ENCODE data around the gene EPM2A.

Gene EPM2A

GRCh38 chr6:145681965-145682364, 53.4 kb downstream of the EPM2A start:
- in situ Hi-C loops (cut with MboI; ENCODE audit: low sequenced_read_pairs) = no loop called here

GRCh38 chr6:145673504-145673903, 61.8 kb downstream of the EPM2A start:
- in situ Hi-C loops (cut with MboI; ENCODE audit: low sequenced_read_pairs) = no loop called here

- in situ Hi-C loops (cut with MboI; ENCODE audit: low sequenced_read_pairs) = no loop called here
These were observed 65.0 kb downstream of the EPM2A start for GRCh38 chr6:145670311-145670710.

GRCh38 chr6:145669627-145670034, 65.7 kb downstream of the EPM2A start:
- in situ Hi-C loops (cut with MboI; ENCODE audit: low sequenced_read_pairs) = no loop called here

- in situ Hi-C loops (cut with MboI; ENCODE audit: low sequenced_read_pairs) = no loop called here
These were observed 66.5 kb downstream of the EPM2A start for GRCh38 chr6:145668844-145669243.

- in situ Hi-C loops (cut with MboI; ENCODE audit: low sequenced_read_pairs) = no loop called here
These were observed 74.6 kb downstream of the EPM2A start for GRCh38 chr6:145660676-145661075.

- in situ Hi-C loops (cut with MboI; ENCODE audit: low sequenced_read_pairs) = no loop called here
These were observed 79.2 kb downstream of the EPM2A start for GRCh38 chr6:145656128-145656527.

GRCh38 chr6:145652572-145652971, 82.7 kb downstream of the EPM2A start:
- in situ Hi-C loops (cut with MboI; ENCODE audit: low sequenced_read_pairs) = no loop called here

GRCh38 chr6:145651988-145652387, 83.3 kb downstream of the EPM2A start:
- in situ Hi-C loops (cut with MboI; ENCODE audit: low sequenced_read_pairs) = no loop called here

GRCh38 chr6:145648149-145648548, 87.2 kb downstream of the EPM2A start:
- in situ Hi-C loops (cut with MboI; ENCODE audit: low sequenced_read_pairs) = loop anchor here (25.0 kb wide), 1 partner anchor 1061 kb away; no protein-coding TSS in a partner anchor

GRCh38 chr6:145647602-145648001, 87.7 kb downstream of the EPM2A start:
- in situ Hi-C loops (cut with MboI; ENCODE audit: low sequenced_read_pairs) = loop anchor here (25.0 kb wide), 1 partner anchor 1060 kb away; no protein-coding TSS in a partner anchor

- in situ Hi-C loops (cut with MboI; ENCODE audit: low sequenced_read_pairs) = loop anchor here (25.0 kb wide), 1 partner anchor 1056 kb away; no protein-coding TSS in a partner anchor
These were observed 91.6 kb downstream of the EPM2A start for GRCh38 chr6:145643760-145644159.

GRCh38 chr6:145633981-145634627, 101.2 kb downstream of the EPM2A start:
- in situ Hi-C loops (cut with MboI; ENCODE audit: low sequenced_read_pairs) = loop anchor here (25.0 kb wide), 1 partner anchor 1047 kb away; no protein-coding TSS in a partner anchor

- in situ Hi-C loops (cut with MboI; ENCODE audit: low sequenced_read_pairs) = loop anchor here (25.0 kb wide), 1 partner anchor 1046 kb away; no protein-coding TSS in a partner anchor
These were observed 102.3 kb downstream of the EPM2A start for GRCh38 chr6:145632971-145633370.

- in situ Hi-C loops (cut with MboI; ENCODE audit: low sequenced_read_pairs) = loop anchor here (25.0 kb wide), 1 partner anchor 1044 kb away; no protein-coding TSS in a partner anchor
These were observed 103.9 kb downstream of the EPM2A start for GRCh38 chr6:145631374-145631773.

GRCh38 chr6:145630598-145630997, 104.7 kb downstream of the EPM2A start:
- in situ Hi-C loops (cut with MboI; ENCODE audit: low sequenced_read_pairs) = loop anchor here (25.0 kb wide), 1 partner anchor 1043 kb away; no protein-coding TSS in a partner anchor

- in situ Hi-C loops (cut with MboI; ENCODE audit: low sequenced_read_pairs) = loop anchor here (25.0 kb wide), 1 partner anchor 1042 kb away; no protein-coding TSS in a partner anchor
These were observed 105.8 kb downstream of the EPM2A start for GRCh38 chr6:145629478-145629877.

- in situ Hi-C loops (cut with MboI; ENCODE audit: low sequenced_read_pairs) = loop anchor here (25.0 kb wide), 1 partner anchor 1040 kb away; no protein-coding TSS in a partner anchor
These were observed 107.9 kb downstream of the EPM2A start for GRCh38 chr6:145627451-145627850.

GRCh38 chr6:145626857-145627256, 108.5 kb downstream of the EPM2A start:
- in situ Hi-C loops (cut with MboI; ENCODE audit: low sequenced_read_pairs) = loop anchor here (25.0 kb wide), 1 partner anchor 1040 kb away; no protein-coding TSS in a partner anchor

- in situ Hi-C loops (cut with MboI; ENCODE audit: low sequenced_read_pairs) = no loop called here
These were observed 112.1 kb downstream of the EPM2A start for GRCh38 chr6:145623231-145623630.

- in situ Hi-C loops (cut with MboI; ENCODE audit: low sequenced_read_pairs) = no loop called here
These were observed 113.5 kb downstream of the EPM2A start for GRCh38 chr6:145621776-145622175.

- in situ Hi-C loops (cut with MboI; ENCODE audit: low sequenced_read_pairs) = no loop called here
These were observed 115.2 kb downstream of the EPM2A start for GRCh38 chr6:145620088-145620487.

All from HL-60/S4 (cell line).